HG03103 (cell line): Measurements from ENCODE around the gene CACNA1A.

Experiments used
- ATAC-seq: cut with Tn5 transposase; IDR thresholded peaks from one replicate; pipeline ENCODE4 v1.9.1; 2021; ENCODE audit warnings: low read depth; ENCODE audit not compliant: unreplicated experiment

Gene CACNA1A

DNA sequence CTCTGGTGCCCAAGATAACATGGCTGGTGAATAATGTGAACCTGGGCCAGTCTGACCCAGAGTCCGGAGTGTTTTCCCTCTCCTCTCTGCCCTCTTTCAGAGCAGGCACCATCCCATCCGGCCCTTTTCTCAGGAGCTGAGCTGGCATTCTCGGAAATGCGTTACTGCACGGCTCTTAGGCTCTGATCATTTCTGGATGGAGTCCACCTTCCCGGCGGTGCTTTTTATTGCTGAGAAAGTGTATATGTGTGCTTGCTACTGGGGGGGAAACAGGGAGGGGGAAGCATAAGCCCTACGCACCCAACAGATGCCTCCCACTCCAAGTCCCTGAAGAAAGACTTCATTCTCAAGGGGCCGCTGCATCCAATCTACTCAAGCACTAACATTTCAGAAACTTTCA lies 6.6 kb downstream of the CACNA1A start:
- ATAC-seq, result no peak

DNA sequence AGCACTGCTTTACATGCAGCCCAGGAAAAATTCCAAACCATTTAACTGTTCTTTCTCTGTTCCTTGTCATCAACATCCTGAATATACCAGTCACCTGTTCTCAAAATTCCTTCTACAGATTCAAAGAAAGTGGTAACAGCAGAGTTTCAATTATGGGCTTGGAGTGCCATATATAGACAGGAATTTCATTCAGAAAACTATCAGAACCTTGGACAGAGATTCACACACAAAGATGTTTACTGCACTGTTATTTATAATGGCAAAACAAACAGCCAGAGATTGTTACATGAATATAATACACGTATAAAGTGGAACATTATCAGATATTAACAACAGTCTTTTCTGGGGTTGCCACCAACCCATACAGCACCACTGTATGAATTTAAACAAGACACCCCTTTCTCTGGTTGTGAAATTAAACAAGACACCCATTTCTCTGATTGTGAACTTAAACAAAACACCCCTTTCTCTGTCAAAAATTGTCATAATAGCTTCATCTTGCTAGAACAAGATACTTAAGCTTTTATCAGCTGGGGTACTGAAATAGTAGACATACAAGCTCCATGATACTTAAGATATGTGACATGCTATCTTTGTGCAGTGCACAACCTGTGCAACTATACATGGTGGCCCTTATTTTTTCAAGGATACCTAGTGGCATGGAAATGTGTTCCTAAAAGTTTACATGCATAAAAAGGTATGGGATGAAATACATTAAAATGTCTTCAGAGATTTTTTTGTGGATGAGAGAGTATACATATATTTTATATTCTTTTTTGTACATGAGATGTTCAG lies 12.6 kb downstream of the CACNA1A start:
- no peak for ATAC-seq

DNA sequence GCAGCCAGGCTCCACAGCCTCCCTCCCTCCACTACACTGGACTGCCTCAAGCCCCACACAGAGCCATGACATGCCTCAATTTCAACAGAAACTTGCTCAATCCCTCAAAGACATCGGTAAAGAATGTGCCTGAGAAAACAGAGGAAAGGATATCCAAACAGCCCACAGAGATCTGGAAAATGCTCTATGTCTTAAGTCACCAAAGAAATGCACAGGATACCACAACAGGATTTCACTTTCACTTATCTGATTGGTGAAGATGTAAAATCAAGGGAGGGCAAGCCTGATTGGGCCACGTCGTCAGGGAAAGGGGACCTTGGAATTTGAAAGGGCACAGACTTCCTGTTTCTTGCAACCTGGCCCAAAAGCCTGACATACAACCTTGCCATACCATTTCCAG lies 14.2 kb downstream of the CACNA1A start:
- no peak for ATAC-seq

DNA sequence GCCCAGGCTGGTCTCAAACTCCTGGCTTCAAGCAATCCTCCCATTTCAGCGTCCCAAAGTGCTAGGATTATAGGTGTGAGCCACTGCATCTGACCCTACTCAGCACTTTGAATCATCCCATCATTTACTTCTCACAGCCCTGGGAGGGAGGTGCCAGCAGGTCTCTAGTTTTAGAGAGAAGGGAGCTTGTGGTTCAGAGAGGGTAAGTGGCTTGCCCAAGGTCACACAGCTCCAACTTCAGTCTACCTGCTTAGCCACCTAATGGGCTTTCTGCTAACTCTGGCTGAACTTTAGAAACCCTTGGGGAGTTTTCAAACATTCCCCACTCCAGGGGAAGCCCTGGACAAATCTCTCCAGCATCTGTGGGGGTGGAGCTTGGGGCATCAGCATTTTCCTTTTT lies 18.3 kb downstream of the CACNA1A start:
- no peak for ATAC-seq

DNA sequence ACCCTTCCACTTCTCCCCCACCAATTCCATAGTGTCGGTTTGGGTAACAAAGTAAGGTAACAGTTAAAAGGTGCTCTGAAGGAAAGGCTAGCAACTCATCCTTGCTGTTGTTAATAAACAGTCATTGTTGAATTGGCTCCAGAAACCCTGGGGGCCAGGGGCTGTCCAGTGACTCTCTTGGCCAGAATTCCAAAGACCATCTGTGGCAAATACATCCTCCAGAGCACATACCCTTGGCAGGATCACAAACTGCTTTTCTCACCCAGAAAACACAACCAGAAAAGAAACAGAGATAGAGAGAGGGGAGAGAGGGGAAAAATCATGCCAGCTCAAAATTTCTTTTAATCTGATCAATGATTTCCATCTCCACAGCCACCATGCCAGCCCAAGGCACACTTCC lies 22.1 kb downstream of the CACNA1A start:
- ATAC-seq, result no peak

DNA sequence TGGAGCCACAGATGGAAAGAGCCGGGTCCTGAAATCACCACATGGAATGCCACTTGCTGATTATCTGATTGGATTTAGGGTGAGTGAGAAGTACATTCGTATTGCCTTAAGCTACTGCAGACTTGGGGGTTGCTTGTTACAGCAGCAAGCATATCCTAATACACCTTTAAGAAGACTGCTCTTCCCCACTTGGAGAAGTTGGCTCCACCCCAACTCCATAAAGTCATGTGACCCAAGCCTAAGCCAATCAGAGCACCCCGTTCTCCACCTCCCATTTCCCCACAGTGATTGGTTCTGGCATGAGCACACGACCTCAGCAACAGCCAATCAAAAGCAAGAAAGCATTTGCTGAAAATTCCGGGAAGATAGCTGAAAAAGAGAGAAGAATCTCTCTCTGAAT lies 23.1 kb downstream of the CACNA1A start:
- ATAC-seq, result no peak

DNA sequence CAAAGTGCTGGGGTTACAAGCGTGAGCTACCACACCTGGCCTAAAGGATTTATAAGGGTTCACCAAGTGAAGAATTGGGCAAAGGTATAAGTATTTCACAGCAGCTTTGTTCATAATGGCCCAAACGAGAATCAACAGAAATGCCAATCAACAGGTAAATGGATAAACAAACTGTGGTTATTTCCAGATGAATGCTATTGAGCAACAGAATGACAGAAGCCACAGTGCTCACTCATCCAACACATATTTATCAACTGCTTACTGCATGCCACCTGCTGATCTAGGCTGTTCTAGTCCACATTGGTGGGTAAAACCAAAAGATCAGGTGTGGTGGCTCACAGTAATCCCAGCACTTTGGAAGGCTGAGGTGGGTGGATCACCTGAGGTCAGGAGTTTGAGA lies 27.7 kb downstream of the CACNA1A start:
- ATAC-seq, result no peak

DNA sequence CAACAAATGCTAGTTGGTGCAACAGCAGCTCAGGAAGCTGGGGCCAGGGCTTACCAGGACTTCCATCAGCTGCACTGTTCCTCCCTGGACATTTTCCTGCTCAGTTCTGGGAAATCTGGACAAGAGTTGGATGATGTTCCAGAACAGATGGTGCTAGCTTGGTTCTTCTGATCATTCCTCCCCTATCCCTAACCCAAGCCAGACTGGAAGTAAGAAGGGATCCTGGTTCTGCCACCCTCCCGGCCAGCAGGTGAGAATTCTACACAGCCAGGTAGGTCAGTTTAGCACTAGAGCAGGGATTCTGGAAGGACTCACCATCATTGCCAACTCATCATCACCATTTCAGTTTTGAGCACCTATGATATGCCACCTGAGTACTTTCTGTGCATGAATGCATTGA lies 30.2 kb downstream of the CACNA1A start:
- ATAC-seq, result no peak

DNA sequence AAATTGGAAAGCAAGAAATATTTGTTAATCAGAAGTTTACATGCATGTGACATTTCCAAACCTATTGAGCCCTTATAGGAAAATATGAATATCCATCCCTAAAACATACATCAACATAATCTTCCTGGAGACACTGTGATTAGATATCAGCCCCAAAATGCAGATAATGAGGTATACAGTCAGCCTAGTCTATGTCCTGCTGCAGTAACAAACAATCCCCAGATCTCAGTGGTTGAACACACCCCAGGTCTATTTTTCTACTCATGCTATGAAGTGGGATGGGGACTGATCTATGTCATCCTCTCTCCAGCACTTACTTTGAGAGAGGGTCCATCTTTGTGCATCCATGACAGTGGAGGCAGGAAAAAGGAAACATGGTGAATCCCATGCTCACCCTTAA lies 31.2 kb downstream of the CACNA1A start:
- ATAC-seq, result no peak

DNA sequence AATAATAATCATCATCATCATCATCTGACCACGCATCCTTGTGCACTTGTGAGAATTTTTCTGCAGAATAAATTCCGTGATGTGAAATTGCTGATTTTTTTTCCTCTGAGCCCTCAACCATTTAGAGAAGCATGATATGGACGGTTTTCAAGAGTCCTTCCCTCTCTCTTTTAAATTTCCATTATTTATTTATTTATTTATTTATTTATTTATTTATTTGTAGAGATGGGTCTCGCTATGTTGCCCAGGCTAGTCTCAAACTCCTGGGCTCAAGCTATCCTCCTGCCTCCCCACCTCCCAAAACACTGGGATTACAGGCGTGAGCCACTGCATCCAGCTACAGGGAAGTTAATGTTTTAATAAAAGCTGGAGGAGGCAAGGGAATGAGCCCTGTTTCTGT lies 39.6 kb downstream of the CACNA1A start:
- no peak for ATAC-seq

DNA sequence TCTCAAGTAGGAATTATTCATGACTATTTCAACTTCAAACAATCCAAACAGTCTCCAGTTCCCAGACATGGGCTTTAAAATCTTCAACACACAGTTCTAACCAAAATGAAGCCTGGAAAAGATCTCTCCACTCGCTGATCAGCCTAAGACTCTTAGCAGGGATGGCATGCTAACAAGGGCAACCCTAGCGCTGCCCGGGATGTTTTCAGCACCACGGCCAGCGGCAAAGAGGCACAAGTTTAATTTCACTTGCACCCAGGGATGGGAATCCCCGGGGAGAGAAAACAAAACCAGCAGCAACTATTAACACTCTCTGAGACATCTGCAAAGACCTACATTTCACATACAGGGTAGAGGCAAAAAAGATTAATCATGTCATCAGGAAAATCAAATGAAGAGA lies 43.0 kb downstream of the CACNA1A start:
- ATAC-seq, result no peak

DNA sequence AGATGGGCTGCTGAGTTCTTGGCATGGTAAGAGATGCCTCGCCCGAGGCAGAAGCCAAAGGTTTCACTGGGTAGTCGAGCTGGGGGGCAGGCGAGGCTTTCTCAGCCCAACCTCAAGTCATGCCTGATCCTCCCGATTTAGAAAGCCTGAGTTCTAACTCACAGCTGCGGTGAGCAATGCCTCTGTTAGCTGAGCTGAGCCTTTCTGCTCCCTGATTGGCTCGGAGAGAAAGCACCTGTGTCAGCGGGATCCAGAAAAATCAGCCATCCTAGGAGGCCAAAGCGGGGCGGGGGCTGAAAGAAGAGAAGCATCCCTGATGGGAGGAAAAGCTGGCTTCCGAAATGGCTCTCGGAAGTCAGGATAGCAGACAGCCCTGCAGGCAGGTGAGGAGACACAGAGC lies 44.7 kb downstream of the CACNA1A start:
- ATAC-seq, result no peak

DNA sequence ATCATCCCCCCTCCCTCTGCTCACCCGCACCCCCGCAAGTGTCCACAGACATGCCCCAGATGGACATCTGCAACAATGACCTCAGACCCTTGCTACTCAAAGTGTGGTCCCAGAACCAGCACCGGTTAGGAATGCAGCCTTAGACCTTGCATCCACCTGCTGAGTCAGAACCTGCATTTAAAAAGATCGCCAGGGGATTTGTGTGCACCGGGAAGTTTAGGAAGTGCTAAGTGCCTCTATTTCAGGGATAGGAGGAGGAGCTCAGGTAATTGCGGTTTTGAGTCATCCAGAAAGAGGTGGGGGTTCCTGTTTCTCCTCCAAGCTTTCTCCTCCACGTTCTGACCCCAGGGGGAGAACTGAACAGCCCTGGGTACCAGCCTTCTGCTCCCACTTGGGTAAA lies 46.2 kb downstream of the CACNA1A start:
- ATAC-seq, result no peak

DNA sequence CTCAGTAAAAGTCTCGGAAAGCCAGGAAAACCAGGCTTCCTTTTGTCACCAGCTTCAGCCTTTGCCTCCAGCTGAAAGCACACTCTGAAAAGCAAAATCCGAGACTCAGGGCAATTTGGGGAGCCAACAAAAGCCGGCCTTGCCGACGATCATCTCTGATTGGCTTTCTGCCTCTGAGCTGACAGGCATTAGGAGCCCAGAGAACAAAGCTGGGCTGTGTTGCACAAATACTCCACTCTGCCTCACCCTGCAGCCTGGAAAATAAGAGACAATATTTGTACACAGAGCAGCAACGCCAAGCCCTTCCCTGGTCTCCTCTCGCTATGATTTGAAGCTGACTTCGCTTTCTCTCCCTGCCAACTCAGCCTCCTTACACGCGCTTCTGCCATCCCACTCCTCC lies 46.9 kb downstream of the CACNA1A start:
- no peak for ATAC-seq

DNA sequence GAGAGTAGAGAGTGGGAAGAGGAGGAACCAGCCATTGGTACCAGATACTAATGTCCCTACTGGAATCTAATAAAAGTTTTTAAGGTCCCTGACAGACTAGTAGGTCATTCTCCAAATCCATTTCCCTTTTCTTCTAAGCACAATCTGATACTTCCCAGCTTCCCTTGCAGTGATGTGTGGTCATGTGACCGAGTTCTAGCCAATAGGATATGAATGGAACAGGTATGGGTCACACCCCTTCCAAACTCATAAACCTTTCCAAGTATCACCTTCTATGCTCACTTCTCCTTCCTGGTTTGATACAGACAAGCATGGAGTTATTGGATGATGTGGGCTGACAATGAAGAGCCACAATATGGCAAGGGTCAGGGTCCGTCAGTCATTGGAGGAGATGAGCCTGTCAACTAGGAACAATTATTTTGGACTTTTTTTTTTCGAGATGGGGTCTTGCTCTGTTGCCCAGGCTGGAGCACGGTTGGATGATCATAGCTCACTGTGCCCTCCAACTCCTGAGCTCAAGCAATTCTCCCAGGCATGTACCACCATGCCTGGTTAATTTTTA lies 54.8 kb downstream of the CACNA1A start:
- no peak for ATAC-seq

DNA sequence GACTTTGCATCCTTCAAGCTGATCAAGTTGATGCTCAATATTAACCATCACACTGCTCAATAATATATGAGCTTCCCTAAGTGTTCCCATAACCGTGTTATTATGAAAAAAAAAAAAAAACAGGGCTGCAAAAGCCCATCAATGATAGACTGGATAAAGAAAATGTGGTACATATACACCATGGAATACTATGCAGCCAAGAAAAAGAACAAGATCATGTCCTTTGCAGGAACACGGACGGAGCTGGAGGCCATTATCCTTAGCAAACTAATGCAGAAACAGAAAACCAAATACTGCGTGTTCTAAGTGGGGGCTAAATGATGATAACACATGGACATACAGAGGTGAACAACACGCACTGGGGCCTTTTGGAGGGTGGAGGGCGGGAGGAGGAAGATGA lies 58.3 kb downstream of the CACNA1A start:
- ATAC-seq, result no peak

DNA sequence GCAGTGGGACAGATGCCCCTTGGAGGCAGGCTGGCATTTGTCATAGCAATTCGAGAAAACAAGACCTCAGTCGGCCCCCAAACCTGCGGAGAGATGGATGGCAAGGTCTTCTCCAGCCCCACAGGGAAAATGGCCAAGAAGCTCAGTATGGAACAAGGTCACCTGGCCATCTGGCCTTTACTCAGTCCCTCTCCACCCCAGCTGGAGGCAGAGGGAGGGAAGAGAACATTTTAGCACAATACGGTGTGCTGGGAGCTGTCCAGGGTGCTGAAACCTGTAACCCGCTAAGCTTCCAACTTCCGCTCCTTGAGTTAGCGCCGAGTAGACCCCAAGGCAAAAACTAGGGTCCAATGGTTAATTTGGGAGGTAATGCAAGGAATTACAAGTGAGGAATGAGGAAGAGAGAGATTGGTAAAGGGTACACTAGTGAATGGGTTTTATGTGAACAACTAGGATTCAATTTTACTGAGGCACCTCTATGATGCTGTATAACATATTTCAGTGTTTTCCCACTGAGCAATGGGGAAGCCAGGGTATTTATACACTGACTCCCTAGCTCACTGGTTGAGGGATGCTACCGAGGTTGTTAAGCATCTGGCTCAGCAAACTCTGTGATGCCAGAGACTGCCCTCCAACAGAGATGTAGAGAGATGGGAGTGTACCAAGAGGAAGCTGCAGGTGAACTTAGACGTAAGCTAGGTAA lies 64.3 kb downstream of the CACNA1A start:
- ATAC-seq, result no peak

DNA sequence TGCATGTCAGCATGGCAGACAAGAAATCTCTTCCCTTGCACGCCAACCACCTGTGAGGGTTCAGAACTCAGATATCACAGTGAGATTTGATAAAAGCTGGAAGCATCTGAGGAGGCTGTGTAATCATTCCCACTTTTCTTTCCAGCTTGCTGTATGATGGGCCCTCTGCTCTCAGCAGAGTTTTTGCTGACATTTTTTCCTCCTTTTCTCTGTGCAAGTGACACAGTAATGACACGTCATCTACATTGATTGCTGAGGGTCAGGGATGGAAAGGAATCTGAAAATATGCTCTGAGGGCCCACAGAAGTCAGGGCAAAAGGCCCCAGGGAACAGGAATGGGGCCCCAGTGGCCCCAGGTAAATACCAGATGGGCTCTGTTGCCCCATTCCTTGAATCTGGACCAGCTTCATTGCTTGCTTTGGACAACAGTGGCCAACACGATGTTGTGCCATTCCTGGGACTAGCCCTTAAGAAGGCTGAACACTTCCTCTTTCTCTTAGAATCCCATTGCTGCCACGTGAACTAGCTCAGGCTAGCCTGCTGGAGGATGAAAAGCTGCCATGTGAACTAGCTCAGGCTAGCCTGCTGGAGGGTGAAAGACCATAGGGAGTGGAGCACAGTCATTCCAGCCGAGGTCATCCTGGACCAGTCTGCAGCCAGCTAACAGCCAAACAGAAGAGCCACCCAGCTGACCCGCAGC lies 68.2 kb downstream of the CACNA1A start:
- no peak for ATAC-seq

DNA sequence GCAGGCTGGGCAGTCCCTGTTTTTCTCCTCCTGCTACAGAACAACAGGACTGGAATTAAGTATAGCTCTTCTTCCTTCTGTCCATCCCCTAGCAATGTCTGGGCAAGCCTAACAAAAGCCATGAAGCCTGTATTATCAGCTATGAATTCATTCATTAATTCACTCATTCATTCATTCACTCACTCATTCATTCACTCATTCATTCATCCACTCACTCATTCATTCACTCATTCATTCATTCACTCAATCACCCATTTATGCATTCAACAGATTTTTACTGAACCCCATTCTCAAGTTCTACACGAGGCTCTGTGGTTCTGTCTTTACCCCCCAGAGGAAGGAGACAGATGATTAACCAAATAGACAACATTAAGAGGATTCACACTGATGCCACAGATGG lies 69.9 kb downstream of the CACNA1A start:
- ATAC-seq, result no peak

DNA sequence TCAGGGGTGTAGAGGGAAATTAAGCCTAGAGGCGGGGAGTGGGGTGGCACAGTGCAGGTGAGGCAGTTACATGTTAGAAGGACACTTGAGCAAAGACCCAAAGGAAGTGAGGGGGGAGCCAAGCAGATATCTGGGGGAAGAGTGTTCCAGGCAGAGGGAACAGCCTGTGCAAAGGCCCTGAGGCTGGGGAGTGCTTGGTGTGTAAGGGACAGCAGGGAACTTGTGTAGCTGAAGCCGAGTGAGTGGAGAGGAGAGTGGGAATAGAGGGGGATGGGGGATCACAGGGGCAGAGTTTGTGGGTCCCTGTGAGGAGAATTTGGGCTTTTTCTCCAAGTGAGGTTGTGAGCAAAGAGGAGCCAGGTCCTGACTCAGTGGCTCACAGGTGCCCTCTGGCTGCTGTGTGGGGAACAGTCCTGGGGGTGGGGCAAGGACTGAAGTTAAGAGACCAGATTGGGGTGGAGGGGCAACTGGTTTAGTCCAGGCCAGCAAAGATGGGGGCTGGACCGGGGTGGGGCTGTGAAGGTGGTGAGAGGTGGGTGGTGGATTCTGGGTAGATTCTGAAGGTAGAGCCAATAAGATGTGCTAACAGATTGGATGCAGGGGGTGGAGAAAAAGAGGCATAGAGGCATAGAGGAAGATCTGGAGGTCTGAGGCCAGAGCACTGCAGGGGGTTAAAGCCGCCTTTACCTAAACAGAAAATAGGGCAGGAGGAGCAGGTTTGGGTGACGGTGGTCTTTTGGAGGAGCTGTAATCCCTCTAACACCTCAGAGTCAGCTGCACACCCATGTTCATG lies 75.3 kb downstream of the CACNA1A start:
- ATAC-seq, result no peak

DNA sequence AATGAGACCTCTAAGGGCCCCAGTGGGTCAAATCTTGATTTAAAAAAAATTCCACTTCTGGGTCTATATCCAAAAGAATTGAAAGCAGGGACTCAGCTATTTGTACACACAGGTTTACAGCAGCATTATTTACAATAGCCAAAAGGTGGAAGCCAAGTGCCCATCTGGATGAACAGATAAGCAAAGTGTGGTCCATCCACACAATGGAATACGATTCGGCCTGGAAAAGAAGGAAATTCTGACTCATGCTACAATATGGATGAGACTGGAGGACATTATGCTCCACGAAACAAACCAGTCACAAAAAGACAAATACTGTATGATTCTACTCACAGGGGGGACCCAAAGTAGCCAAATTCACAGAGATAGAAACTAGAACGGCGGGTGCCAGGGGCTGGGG lies 76.7 kb downstream of the CACNA1A start:
- no peak for ATAC-seq
